HG03439 (cell line): ENCODE results near the gene CBFA2T3.
A peak's percentile ranks its signal among the peaks of the same experiment; 100 is the strongest.
"Not testable (repeated sequence)": the region's sequence is repeated elsewhere in the genome, so short reads cannot be mapped to it uniquely, and the experiment has no call there.

Source experiments
- ATAC-seq: cut with Tn5 transposase; IDR thresholded peaks from one replicate; pipeline ENCODE4 v1.9.1; 2021; ENCODE audit warnings: mild to moderate bottlenecking, moderate library complexity; ENCODE audit not compliant: unreplicated experiment

Gene CBFA2T3

GRCh38 chr16:88977018-88977811 is at the start of gene CBFA2T3:
Gene CBFA2T3, minus strand, starts transcription at chr16:88977207. Its CDS starts 400 bp downstream, at chr16:88976807.
- ATAC-seq: no peak

GRCh38 chr16:89026121-89026612 is 49.2 kb upstream of the CBFA2T3 start:
- peak; percentile 91 for ATAC-seq

- no peak for ATAC-seq
Observed at GRCh38 chr16:89025636-89026035, 48.6 kb upstream of the CBFA2T3 start.

GRCh38 chr16:89024546-89025060 is 47.6 kb upstream of the CBFA2T3 start:
- ATAC-seq: no peak

- no peak for ATAC-seq
Observed at GRCh38 chr16:89023621-89024511, 46.9 kb upstream of the CBFA2T3 start.

GRCh38 chr16:89023151-89023551 is 46.1 kb upstream of the CBFA2T3 start:
- ATAC-seq: no peak

GRCh38 chr16:89022051-89022836 is 45.2 kb upstream of the CBFA2T3 start:
- no peak for ATAC-seq

- no peak for ATAC-seq
Observed at GRCh38 chr16:89020925-89021595, 44.1 kb upstream of the CBFA2T3 start.

GRCh38 chr16:89020068-89020924 is 43.3 kb upstream of the CBFA2T3 start:
- no peak for ATAC-seq

- ATAC-seq: no peak
Observed at GRCh38 chr16:89019511-89019910, 42.5 kb upstream of the CBFA2T3 start.

GRCh38 chr16:89018282-89019158 is 41.5 kb upstream of the CBFA2T3 start:
- no peak for ATAC-seq

- ATAC-seq: no peak
Observed at GRCh38 chr16:89017543-89018281, 40.7 kb upstream of the CBFA2T3 start.

GRCh38 chr16:89016561-89016960 is 39.6 kb upstream of the CBFA2T3 start:
- ATAC-seq: not testable (repeated sequence)

GRCh38 chr16:89015271-89015859 is 38.4 kb upstream of the CBFA2T3 start:
- ATAC-seq: no peak

- ATAC-seq: no peak
Observed at GRCh38 chr16:89014403-89015230, 37.6 kb upstream of the CBFA2T3 start.

GRCh38 chr16:89013692-89014402 is 36.8 kb upstream of the CBFA2T3 start:
- no peak for ATAC-seq
